Right ventricle myocardium superior (tissue), 1 donor: ENCODE results near the gene SCRG1. TPM values are rescaled to one million over a fixed set of nuclear protein-coding genes. Genes with fewer than 3 reads are reported as not detected.

Source experiments
- ATAC-seq: fragments of 200-7000 bp; cut with Tn5 transposase; one replicate; pipeline ENCODE4 v1.9.1; 2020; ENCODE audit warnings: mild to moderate bottlenecking; ENCODE audit not compliant: poor library complexity
- DNase-seq: peaks from one replicate; pipeline ENCODE4 v3.0.0-alpha.2; 2020
- intact Hi-C: fragments of 100-400 bp; cut with DNase I; formaldehyde crosslinking; loops from one replicate; pipeline ENCODE4 v1.11.2; 2022
- long read RNA-seq: library from polyadenylated mRNA; unstranded; transcript quantifications from one replicate; pipeline ENCODE4 v2.0.0, GENCODE V29; 2021
- total RNA-seq: library from RNA; stranded (reverse); fragmentation: NEBNext Ultra II Directional; extraction: Animal tissue kit (Norgen Biotek cat#: 25700); gene quantifications from one replicate; pipeline ENCODE4 v1.2.1, GENCODE V29; 2021
- donor health status: DM: no; HTN: yes; CAD: no; lungs with severe emphysema.

Gene SCRG1
- 0.08 TPM for total RNA-seq
- long read RNA-seq: 0 reads

DNA sequence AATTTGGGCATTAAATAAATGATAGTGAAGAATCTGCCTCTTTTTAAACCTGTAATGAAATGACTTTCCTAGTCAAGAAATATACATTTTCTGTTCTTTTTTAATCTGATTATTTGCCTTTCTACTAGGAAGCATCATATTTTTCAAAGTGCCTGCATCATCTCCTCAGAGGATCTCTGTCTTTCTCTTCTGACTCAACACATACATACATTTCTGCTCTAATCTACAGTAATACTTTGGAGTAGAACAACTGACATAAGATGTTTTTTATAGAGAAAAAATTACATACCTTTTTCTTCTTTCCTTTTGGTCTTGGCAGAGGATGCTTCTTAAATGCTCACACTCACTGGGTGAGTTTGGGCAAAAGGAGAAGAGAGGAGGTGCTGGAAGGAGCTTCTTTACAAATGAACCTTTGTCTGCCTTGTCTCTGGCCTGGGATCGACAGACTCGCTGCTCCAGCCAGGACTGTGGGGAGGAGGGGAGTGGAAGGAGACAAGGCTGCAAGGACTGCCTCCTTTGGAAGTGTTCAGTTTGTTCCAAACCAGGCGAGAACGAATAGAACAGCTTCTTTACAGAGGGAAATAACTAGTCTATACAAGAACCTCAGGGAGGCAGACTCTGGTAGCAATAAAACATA, at the start of gene SCRG1:
Gene SCRG1 (minus strand): TSS at position 338 of the 637 bp plus-strand sequence. CDS start 7,702 bp downstream, outside the sequence.
- DNase-seq (peak; percentile 57), ATAC-seq (peak; percentile 77)
- intact Hi-C loops: no loop called here

DNA sequence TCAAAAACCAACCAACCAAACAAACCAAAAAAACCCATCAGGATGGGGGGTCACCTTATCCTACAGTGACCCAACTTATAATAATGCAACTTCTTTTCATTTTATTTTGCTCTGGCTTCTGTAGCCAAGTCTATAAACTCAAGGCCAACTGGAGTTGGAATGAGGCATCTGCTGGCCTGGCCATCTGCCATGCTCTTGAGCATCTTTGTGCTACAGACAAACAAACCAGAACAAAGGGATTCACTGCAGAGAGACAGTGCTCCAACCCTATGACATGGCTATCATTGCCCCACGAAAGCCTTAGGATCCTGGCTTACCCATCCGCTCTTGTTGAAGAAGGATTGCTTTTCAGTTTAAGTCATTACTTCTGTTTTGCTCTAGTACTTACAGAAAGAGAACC, 49.2 kb upstream of the SCRG1 start:
- intact Hi-C loops: loop anchor here (5.0 kb wide), 1 partner anchor 39 kb away; no protein-coding TSS in a partner anchor
- ATAC-seq: peak; percentile 51

DNA sequence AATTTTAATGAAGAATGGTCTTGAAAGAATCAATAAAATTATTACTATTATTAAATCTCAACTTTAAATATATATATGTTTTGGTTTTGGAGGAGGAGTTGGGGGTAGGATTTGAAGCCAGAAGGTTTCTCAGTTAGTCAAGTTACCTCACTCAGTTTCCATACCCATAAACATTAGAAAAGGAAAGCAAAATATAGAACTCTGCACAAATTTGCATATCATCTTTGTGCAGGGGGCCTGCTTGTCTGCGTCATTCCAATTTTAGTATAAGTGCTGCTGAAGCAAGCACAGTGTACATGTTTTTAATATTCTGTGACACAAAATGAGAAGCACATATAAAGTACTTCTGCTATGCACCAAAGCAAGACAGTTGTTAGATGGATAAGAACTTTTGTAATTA, 47.5 kb upstream of the SCRG1 start:
- ATAC-seq (no peak), DNase-seq (no peak)
- intact Hi-C loops: loop anchor here (5.0 kb wide), 1 partner anchor 41 kb away; no protein-coding TSS in a partner anchor

More for the DNA sequence above, 49.2 kb upstream of the SCRG1 start:
- peak; percentile 49 for DNase-seq

DNA sequence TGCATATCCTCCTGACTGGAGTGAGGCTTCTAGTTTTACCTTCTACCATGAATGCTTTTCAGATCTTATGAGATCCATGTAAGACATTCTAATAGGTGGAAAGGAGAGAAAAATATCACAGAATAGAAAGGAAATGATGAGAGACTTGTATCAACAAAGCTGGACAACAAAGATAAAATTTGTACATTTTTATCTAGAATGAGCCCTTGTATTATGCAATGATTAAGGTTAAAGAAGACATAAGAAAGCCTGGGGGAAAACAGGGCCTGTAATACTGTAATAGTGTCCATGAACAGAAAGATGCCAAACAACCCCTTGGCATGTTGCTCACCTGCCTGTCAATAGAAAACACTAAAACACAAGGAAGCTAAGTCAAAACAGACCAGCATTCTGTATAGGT, 44.2 kb upstream of the SCRG1 start:
- intact Hi-C loops: no loop called here
- DNase-seq: no peak
- no peak for ATAC-seq

DNA sequence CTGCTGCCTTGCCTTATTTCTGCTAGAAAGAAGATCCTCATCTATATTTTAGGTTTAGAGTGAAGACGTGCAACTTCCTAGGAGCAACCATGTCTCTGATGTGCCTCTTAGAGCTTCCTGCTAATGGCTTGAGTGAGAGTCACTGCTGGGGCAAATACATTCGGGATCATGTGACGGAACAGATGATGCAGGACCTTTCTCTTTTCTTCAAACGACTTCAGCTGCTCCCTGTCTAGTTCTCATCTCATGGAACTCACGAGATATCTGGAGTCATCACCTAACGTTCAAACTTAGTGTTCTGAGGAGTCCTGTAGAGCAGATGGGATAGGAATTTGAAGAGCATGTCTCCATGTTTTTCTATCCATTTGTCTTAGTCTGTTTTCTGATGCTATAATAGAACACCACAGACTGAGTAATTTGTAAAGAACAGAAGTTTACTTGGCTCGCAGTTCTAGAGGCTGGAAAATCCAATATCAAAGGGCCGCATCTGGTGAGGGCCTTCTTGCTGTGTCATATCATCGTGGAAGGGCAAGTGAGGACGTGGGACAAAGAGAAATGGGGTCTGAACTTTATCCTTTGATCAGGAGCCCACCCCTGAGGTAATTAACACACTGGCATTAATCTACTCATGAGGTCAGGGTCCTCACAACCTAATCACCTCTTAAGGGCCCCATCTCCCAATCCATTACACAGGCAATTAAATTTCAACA, 43.5 kb upstream of the SCRG1 start:
- DNase-seq: no peak
- ATAC-seq: no peak
- intact Hi-C loops: no loop called here

DNA sequence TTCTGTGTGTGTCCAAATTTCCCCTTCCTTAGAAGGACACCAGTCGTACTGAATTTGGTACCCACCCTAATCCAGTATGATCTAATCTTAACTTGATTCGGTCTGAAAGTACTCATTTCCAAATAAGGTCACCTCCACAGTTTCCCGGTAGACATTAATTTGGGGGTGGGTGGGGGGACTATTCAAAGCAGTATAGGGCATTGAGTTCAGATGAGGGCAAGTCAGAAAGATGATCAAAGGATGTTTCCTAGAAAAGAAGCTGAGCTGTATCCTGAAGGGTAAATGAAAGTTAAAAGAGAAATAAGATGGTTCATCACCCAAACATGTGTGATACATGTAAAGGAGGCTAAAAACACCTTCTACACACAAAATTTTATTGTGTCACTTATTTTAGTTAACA, 42.0 kb upstream of the SCRG1 start:
- DNase-seq (no peak), ATAC-seq (no peak)
- intact Hi-C loops: no loop called here

DNA sequence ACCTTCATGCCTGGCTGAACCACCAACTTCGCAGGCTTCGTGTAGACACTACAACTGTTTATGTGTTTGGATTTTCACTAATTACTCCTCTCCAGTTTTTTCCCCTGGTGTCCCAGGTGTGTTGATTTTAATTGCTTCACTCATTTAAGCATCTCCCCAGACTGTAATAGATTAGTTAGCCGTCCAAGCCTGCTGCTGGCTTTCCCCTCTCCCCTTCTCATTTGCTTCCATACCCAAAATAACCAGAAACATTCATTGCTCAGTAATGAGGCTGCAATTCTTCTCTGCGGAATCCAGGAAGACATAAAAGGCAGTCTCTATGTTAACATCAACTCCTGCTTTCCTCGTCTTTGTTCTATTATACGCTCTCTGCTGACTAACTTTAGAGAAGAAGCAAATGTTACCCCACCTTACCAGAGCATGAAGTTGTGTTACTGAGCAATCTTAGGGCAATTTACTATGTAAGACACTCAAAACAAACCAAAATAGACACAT, 37.9 kb upstream of the SCRG1 start:
- ATAC-seq: no peak
- DNase-seq: no peak
- intact Hi-C loops: no loop called here

DNA sequence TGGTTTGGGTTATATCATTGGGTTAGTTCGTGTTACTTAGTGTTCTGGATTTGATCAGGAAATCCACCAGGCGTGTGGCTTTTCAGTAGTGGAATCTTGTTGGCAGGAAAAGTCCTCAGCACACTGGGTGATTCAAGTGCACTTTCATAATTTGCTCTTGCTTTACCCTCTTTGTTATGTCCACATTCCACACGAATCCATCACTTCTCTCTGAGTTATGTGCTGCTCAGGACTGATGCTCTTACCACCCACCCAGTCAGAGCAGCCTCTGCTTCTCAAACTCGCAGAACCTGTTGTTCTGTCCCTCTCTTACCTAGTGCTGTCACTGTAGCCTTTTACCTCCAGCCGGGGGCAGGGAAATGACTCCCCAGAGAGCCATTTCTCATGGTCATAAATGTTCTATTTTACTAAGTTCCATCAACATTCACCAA, 37.2 kb upstream of the SCRG1 start:
- ATAC-seq (no peak), DNase-seq (no peak)
- intact Hi-C loops: no loop called here

DNA sequence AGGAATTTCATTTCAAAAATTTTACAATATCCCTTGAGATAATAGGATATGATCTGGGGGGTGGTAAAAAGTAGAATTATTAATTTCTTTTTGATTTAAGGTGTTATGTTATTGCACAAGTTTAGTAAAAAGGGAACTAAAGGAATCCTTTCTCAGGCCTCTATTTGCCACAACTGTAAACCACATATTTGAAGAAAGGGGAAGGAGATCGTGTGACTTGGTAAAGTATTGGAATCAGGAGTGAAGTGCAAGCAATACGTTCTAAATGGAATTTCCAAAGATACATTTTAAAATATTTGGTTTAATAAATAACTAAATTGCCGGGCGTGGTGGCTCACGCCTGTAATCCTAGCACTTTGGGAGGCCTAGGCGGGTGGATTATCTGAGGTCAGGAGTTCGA, 35.3 kb upstream of the SCRG1 start:
- intact Hi-C loops: no loop called here
- DNase-seq: no peak
- ATAC-seq: no peak

DNA sequence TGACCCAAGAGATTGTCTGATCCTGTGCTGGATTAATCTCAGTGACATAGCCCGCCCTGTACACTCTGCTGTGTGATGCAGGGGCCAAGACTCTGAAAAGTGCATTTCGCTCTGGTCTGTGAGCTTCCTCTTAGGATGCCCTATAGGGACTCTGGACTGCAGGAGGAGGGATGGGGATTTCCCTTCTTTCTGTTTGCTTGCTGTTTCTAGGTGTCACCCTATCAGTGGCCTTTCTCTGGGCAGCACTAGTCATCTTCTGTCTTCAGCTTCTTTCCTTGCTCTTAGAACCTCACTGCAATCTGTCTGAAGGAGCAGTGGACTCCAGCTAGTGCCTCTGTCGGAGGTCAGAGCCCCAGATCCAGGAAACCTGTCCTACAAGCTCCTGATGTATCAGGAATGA, 34.5 kb upstream of the SCRG1 start:
- DNase-seq (no peak), ATAC-seq (no peak)
- intact Hi-C loops: no loop called here

DNA sequence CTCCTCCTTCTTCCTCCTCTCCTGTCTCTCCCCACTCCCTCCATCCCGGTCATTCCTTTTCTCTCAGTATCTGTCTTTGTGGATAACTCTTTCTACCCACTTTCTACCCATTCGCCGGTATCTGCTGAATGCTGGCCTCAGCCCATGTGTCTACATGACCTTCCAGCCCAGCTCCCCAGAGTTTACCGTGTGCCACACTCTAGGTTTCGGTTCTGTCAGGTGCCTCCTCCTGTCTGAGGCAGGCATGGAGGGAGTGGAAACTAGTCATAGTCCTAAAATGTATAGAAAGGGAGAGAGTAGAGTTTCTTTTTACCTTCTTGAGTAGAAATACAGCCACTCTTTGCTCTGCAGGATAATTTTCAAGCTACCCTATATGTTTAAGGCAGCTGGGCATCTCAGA, 33.5 kb upstream of the SCRG1 start:
- ATAC-seq: no peak
- intact Hi-C loops: no loop called here
- no peak for DNase-seq

DNA sequence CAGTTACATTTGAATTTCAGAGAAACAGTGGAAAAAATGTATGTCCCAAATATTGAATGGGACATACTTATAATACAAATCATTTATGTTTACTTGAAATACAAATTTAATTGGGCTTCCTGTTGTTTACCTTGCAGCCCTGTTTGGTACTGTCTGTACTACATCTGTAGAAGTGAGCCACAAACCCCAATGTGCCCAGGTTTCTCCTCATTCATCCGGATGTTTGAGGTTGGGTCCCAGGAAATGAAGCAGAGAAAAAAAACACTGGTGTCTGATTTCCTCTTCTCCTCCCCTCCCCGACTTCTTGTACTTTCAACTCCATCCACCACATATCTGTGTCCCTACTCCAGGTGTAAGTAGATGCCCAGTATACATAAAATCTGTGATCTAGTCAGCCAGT, 27.1 kb upstream of the SCRG1 start:
- no peak for DNase-seq
- ATAC-seq: no peak
- intact Hi-C loops: no loop called here

DNA sequence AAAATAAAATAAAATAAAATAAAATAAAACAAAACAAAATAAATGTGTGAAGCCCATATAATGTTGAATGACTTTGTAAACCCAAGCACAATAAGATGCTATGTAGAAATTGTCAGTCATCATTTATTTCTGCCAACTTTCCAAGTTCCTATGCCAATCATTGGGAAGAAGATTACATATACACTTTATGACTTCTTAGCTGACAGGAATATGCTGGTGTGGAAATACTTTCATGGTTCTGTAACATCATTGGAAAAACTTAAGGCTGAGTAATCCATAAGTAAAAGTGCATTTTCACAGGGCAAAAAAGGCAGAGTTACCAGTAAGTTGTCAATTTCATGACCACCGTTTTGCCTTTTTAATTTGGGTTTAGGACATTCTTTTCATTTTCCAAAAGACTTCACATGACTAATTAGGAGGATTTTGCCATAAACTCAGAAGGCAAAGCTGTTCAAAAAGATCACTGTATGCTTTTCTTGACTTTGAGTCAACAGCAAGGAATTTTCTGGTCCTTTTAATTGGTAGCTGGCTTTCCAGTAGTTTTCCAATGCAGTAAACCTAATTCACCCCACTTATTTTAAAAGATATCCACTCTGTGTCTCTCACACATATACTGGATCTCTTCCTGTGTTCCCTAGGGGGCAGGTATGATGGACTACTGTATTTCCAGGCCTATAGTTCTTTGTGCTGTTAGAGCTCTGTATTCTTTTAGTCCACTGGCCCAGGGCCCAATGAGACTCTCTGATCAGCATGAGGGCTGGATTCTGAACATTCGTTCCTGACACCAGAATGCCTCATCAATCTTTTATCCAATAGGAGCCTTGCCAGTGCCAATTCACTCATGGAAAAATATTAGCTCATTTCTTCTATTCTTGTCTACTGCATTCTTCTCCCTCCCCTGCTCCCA, 26.2 kb upstream of the SCRG1 start:
- DNase-seq: no peak
- intact Hi-C loops: no loop called here
- no peak for ATAC-seq

DNA sequence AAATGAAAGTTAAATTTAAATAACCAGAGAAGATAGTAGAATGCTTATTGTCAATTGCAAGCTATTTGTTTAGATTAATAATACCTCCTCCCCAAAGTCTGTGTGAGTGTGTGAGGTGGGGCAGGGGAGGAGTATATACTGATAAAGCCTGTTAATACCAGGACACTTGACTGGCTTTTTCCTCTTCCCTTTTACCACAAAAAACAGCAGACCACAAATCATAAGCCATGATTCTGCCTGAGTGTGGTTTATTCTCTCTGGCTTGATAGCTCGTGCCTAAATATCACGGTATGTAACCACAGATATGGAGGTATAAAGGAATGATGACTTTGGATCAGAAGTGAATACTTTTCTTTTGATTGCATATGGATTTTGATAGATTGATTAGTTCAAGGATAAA, 21.9 kb upstream of the SCRG1 start:
- ATAC-seq (no peak), DNase-seq (no peak)
- intact Hi-C loops: loop anchor here (2.0 kb wide), 1 partner anchor 74 kb away; no protein-coding TSS in a partner anchor

DNA sequence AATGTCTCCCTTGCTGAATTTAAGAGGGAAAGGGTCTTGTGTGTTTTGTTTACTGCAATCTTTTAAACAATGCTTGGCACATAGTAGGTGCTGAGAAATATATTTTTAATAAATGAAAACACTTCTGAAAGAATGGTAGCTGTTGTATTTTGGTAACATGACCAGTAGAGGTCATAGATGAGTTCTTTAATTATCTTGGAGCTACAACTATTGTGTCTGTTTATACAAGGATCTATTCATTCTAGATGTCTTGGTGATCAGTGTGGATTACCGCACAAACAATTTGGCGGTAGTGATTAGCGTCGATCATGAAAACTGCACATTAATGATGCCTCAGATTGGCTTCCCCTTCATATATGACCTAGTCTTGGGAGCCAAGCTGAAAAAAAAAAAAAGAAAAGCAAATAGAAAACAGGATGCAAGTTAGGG, 21.4 kb upstream of the SCRG1 start:
- intact Hi-C loops: loop anchor here (2.0 kb wide), 1 partner anchor 74 kb away; no protein-coding TSS in a partner anchor
- DNase-seq (no peak), ATAC-seq (peak; percentile 54)

DNA sequence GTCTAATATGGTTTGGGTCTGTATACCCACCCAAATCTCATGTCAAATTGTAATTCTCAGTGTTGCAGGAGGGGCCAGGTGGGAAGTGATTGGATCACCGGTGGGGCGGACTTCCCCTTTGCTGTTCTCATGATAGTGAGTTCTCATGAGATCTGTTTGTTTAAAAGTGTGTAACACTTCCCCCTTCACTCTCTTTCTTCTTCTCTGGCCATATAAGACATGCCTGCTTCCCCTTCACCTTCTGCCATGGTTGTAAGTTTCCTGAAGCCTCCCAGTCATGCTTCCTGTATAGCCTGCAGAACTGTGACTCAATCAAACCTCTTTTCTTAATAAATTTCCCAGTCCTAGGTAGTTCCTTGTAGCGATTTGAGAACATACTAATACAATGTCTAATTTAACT, 19.7 kb upstream of the SCRG1 start:
- DNase-seq (no peak), ATAC-seq (no peak)
- intact Hi-C loops: no loop called here

DNA sequence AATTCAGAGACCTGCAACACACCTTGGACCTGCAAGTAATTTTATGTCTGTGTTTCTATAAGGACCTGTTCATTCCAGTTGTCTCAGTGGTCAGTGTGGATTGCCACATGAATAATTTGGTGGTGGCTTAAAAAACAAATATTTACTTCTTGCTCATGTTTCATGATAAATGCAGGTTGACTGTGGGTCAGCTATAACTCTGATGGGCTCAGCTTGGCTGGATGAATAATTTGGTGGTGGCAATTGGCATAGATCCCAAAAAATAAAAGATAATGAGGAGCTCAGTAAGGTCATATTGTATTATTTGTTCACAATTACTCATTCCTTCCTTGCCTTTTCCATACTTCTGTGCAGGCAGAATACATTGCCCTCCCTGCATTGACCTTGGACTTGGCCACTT, 18.9 kb upstream of the SCRG1 start:
- DNase-seq: no peak
- intact Hi-C loops: loop anchor here (2.0 kb wide), 1 partner anchor 99 kb away; no protein-coding TSS in a partner anchor
- no peak for ATAC-seq

DNA sequence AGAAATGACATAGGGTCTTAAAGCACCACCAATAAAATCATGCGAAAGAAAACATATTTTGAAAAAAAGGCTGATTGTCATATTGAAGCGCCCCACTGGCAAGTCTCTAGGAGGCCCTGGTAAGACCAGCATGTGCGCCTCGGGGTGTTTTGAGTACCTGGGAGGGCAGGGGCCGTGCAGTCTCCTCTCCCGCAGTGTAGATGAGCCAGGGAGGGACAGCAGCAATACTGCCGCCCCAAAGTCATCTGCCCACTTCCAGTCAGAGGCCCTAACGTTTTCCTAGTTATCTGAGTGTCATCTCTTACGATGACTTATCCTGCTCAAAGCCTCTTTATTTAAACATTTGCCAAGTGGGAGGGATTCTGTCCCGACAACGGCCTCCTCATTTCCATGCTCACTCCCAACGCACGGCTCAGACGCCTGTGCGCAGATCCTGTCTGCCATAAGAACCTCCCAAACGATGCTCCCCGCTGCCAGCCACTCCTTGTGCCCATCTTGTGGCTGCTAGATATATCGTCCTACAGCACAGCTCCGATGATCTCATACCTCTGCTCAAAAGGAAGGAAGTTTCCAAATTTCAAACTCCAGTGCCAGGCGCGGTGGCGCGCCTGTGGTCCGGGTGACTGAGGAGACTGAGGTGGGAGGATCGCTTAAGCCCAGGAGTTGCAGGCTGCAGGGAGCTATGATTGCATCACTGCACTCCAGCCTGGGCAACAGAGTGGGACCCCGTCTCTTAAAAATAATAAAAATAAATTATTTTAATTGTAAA, 17.2 kb upstream of the SCRG1 start:
- DNase-seq (peak; percentile 80), ATAC-seq (peak; percentile 42)
- intact Hi-C loops: loop anchor here (2.0 kb wide), 1 partner anchor 97 kb away; no protein-coding TSS in a partner anchor
